Activated T-helper 17 cell treated with anti-CD3 and anti-CD28 coated beads, Interleukin-2, amount 50 U/mL, for 72 hours (primary cell): Measurements from ENCODE around the gene PDIA3. TPM values are rescaled to one million over a fixed set of nuclear protein-coding genes. Genes with fewer than 3 reads are reported as not detected.

Experiments
- total RNA-seq, 2 donors: library from RNA; stranded (reverse); gene quantifications; one replicate each; pipeline ENCODE4 v1.2.3, GENCODE V29; 2022

Gene PDIA3
- total RNA-seq, 2 donors from 2014 or later = 193 to 253 TPM

Other genes starting within 250 kb of the PDIA3 start
- 1 to 10 TPM; 1.7 to 3.5 TPM for gene MAP1A, start 228.8 kb upstream of the PDIA3 start, total RNA-seq
- 10 to 100 TPM; 20.2 to 43.6 TPM for gene PPIP5K1, start 156.2 kb upstream of the PDIA3 start, total RNA-seq
- under 1 TPM in 1 of 2 donors, not detected in 1; 0.32 TPM for gene CKMT1B, start 152.4 kb upstream of the PDIA3 start, total RNA-seq
- gene STRC, start 127.6 kb upstream of the PDIA3 start, total RNA-seq = 1 to 10 TPM; 1.1 to 4.4 TPM
- gene CATSPER2, start 97.6 kb upstream of the PDIA3 start, total RNA-seq = 1 to 10 TPM; 2.5 to 8.8 TPM
- gene CKMT1A, start 52.6 kb upstream of the PDIA3 start, total RNA-seq = under 1 TPM in 1 of 2 donors, not detected in 1; 0.28 TPM
- 1 to 10 TPM in 1 of 2 donors, under 1 TPM in 1; 0.54 to 1.4 TPM for gene ELL3, start 30.5 kb downstream of the PDIA3 start, total RNA-seq
- gene SERF2, start 45.9 kb downstream of the PDIA3 start, total RNA-seq = 100 to 1,000 TPM; 521 to 550 TPM
- gene SERINC4, start 53.8 kb downstream of the PDIA3 start, total RNA-seq = under 1 TPM; 0.17 to 0.24 TPM
- 10 to 100 TPM; 15.6 to 17.5 TPM for gene HYPK, start 54.2 kb downstream of the PDIA3 start, total RNA-seq
- 10 to 100 TPM; 46.5 to 63.4 TPM for gene MFAP1, start 78.3 kb downstream of the PDIA3 start, total RNA-seq
- gene WDR76, start 80.6 kb downstream of the PDIA3 start, total RNA-seq = 10 to 100 TPM; 73.0 to 86.2 TPM